T-cell (primary cell): ENCODE data around the gene VAV2. TPM values are rescaled to one million over a fixed set of nuclear protein-coding genes. Genes with fewer than 3 reads are reported as not detected.
A peak's percentile ranks its signal among the peaks of the same experiment; 100 is the strongest.

Experiments used
- ATAC-seq, 4 experiments: fragments of 200-7000 bp in 3 of 4; fragments of 150-1000 bp in 1 of 4; cut with Tn5 transposase; replicated peaks in 1 of 4; 1 replicate in 3 of 4; 2 replicates in 1 of 4; pipeline ENCODE4 v1.10.0; 2021; ENCODE audit warnings: moderate library complexity in 3 of 4, mild to moderate bottlenecking in 2 of 4, moderate number of reproducible peaks in 1 of 4
- CTCF ChIA-PET, 2 donors: fragments of 300-600 bp; sonication (Branson Sonifier 250); formaldehyde crosslinking; loops; one replicate each; lab custom pipeline; 2022; ENCODE audit warnings: antibody characterized with exemption in 2 of 2; lab: Charles Lee
- POLR2A ChIA-PET, 2 donors: fragments of 300-600 bp; sonication (Branson Sonifier 250); formaldehyde crosslinking; loops; one replicate each; lab custom pipeline; 2022; ENCODE audit warnings: antibody characterized with exemption in 2 of 2; lab: Charles Lee
- DNase-seq, 35 experiments: peaks; one replicate each; pipeline versions ENCODE4 v3.0.0 to v3.0.0-alpha.2; 2013 to 2023
- H3K27ac ChIP-seq: one replicate; pipeline ENCODE4 v1.5.1; 2013; ENCODE audit warnings: low read length
- H3K27me3 ChIP-seq, 2 experiments: replicated peaks in 1 of 2; 1 replicate in 1 of 2; 2 replicates in 1 of 2; pipeline versions ENCODE4 v1.6.1 to v1.7.0; 2013; ENCODE audit warnings: low read length in 1 of 2, mixed read lengths in 1 of 2; ENCODE audit not compliant: control insufficient read depth in 2 of 2, insufficient read depth in 2 of 2; ENCODE audit errors: extremely low read depth in 1 of 2
- H3K36me3 ChIP-seq, 2 donors: 1 replicate in 1 of 2; 2 replicates in 1 of 2; pipeline versions ENCODE4 v1.6.1 to v1.7.0; 2013; ENCODE audit warnings: low read length in 1 of 2; ENCODE audit not compliant: control insufficient read depth in 2 of 2, insufficient read depth in 1 of 2; ENCODE audit errors: extremely low read depth in 1 of 2
- H3K4me1 ChIP-seq, 2 experiments: 1 replicate in 1 of 2; 2 replicates in 1 of 2; pipeline versions ENCODE4 v1.6.1 to v1.7.0; 2013; ENCODE audit warnings: low read length in 2 of 2, mixed read lengths in 1 of 2; ENCODE audit not compliant: insufficient read depth in 2 of 2, control insufficient read depth in 1 of 2; ENCODE audit errors: extremely low read depth in 1 of 2
- H3K4me3 ChIP-seq, 2 donors: 1 replicate in 1 of 2; 2 replicates in 1 of 2; pipeline versions ENCODE4 v1.5.1 to v1.7.0; 2013; ENCODE audit warnings: mild to moderate bottlenecking in 2 of 2, low read length in 1 of 2, moderate library complexity in 1 of 2; ENCODE audit not compliant: control insufficient read depth in 1 of 2; ENCODE audit errors: extremely low read depth in 1 of 2
- H3K9me3 ChIP-seq: 2 replicates; pipeline ENCODE4 v1.7.0; 2013
- H3K27ac Mint-ChIP-seq, 2 donors: one replicate each; pipeline ENCODE4 v1.8.0; 2020 to 2021; ENCODE audit warnings: mild to moderate bottlenecking in 2 of 2, mixed read lengths in 2 of 2
- H3K27me3 Mint-ChIP-seq, 2 donors: one replicate each; pipeline ENCODE4 v1.8.0; 2021 to 2022; ENCODE audit warnings: mixed read lengths in 2 of 2
- H3K36me3 Mint-ChIP-seq: one replicate; pipeline ENCODE4 v1.8.0; 2021; ENCODE audit warnings: mixed read lengths
- H3K4me1 Mint-ChIP-seq, 3 donors: one replicate each; pipeline ENCODE4 v1.8.0; 2020 to 2022; ENCODE audit warnings: mixed read lengths in 3 of 3, mild to moderate bottlenecking in 1 of 3
- H3K4me3 Mint-ChIP-seq, 3 donors: one replicate each; pipeline ENCODE4 v1.8.0; 2020 to 2022; ENCODE audit warnings: mild to moderate bottlenecking in 3 of 3, mixed read lengths in 3 of 3, moderate library complexity in 3 of 3
- H3K9me3 Mint-ChIP-seq, 3 donors: one replicate each; pipeline ENCODE4 v1.8.0; 2020 to 2022; ENCODE audit warnings: mixed read lengths in 3 of 3
- WGBS: methylation state at CpG from one replicate; pipeline ENCODE4 v1.1.5; 2013; ENCODE audit warnings: missing lambda C conversion rate; ENCODE audit not compliant: insufficient coverage; 5-methylcytosine and 5-hydroxymethylcytosine counted together
- total RNA-seq, 35 experiments: library from RNA in 6 of 35; stranded (reverse) in 6 of 35; fragments of 120-200 nt in 1 of 35; gene quantifications; one replicate each; pipeline versions ENCODE4 v1.2.1 to v1.2.4 and lab custom pipeline; 2013 to 2026

Gene VAV2
- total RNA-seq, 5 donors from 2014 or later (not counting 1 experiment from before 2014, with no cell fraction given) = 1.2 to 7.5 (median 4.9) TPM

DNA sequence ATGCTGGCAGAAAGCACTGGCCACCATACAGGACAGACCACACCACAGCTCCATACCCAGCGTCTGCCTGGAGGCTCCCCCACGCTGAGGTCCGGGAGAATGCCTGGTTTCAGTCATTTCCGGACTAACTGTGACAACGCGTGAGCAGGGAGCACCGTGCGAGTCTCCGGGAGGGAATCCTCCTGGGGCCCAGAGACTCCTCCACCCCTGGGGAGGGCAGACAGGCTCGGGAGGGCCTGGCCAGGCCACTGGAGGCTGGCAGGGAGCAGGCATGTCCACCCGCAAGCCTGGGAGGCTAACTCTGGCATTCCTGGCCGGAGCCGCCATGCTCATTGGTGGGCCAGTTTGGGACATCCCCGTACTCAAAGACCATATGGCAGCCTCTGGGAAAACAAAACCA, 39.7 kb upstream of the VAV2 start:
- H3K36me3 Mint-ChIP-seq = peaks cover 38% of the 10 kb centered on the region
- CTCF ChIA-PET = interaction anchor here in 1 of 2 donors (0.6 kb wide), 1 partner anchor 41 kb away, joined by 3 read pairs; no protein-coding TSS in a partner anchor

DNA sequence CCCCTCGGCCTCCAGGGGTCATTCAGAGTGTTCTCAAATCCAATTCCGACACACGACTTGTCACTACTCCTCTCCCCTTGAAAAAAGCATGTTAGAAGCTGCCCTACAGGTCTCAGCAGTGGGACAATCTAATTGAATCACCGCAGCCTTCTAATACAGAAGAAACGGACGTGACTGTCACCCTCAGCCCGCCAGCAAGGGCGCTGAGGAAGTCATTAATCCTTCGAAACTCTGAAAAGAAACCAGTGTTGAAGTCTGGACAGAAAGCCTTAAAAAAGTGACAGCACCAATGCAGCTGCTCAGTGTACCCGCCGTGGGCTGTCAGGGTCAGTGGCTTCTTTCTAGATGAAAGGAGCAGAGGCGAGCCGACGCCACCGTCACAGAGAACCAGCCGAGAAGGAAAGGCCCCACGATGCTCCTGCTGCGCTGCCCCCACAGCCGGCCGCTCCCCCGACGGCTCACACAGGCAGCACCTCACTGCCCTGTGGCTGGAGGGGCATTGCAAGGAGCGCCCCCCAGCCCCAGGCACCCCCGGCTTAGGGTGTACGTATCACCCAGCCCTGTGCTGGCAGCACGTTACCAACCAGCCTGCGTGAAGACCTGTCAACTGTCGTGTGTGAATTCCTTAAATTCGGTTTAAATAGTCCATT, 38.8 kb upstream of the VAV2 start:
- Histone ChIP-seq H3K9me3 (no peaks in the 10 kb centered on the region), H3K4me1 (peaks cover 0 to 8% of the 10 kb centered on the region in 2 experiments), H3K27me3 (no peaks in the 10 kb centered on the region), H3K36me3 (peaks cover 19 to 43% of the 10 kb centered on the region in 2 donors), H3K4me3 (no peak overlapping the region), H3K27ac (no peak overlapping the region)
- H3K27ac Mint-ChIP-seq = no peak overlapping the region
- ATAC-seq = no peak
- peaks cover 7 to 18% (median 12%) of the 10 kb centered on the region in 3 donors for H3K4me1 Mint-ChIP-seq
- no peak overlapping the region for H3K4me3 Mint-ChIP-seq
- H3K9me3 Mint-ChIP-seq = no peaks in the 10 kb centered on the region
- DNase-seq = no peak
- 95% methylated on average over 24 of the region's 29 CpGs for WGBS
- ChIA-PET CTCF (interaction anchor here in 1 of 2 donors (0.7 kb wide), 1 partner anchor 261 kb away, joined by 15 read pairs; no protein-coding TSS in a partner anchor), POLR2A (no interaction called here)
- peaks cover 32% of the 10 kb centered on the region for H3K36me3 Mint-ChIP-seq
- H3K27me3 Mint-ChIP-seq = no peaks in the 10 kb centered on the region

More for the DNA sequence above, 39.7 kb upstream of the VAV2 start:
- Histone ChIP-seq H3K4me1 (no peaks in the 10 kb centered on the region), H3K36me3 (peaks cover 21 to 49% of the 10 kb centered on the region in 2 donors), H3K27me3 (no peaks in the 10 kb centered on the region), H3K27ac (no peak overlapping the region), H3K9me3 (no peaks in the 10 kb centered on the region), H3K4me3 (no peak overlapping the region)
- Mint-ChIP-seq H3K27me3 (no peaks in the 10 kb centered on the region), H3K4me1 (peaks cover 4 to 9% (median 7%) of the 10 kb centered on the region in 3 donors), H3K9me3 (no peaks in the 10 kb centered on the region), H3K27ac (no peak overlapping the region), H3K4me3 (no peak overlapping the region)
- ATAC-seq (no peak), DNase-seq (no peak)
- POLR2A ChIA-PET = no interaction called here
- WGBS = 96% methylated on average over 12 of the region's 14 CpGs

DNA sequence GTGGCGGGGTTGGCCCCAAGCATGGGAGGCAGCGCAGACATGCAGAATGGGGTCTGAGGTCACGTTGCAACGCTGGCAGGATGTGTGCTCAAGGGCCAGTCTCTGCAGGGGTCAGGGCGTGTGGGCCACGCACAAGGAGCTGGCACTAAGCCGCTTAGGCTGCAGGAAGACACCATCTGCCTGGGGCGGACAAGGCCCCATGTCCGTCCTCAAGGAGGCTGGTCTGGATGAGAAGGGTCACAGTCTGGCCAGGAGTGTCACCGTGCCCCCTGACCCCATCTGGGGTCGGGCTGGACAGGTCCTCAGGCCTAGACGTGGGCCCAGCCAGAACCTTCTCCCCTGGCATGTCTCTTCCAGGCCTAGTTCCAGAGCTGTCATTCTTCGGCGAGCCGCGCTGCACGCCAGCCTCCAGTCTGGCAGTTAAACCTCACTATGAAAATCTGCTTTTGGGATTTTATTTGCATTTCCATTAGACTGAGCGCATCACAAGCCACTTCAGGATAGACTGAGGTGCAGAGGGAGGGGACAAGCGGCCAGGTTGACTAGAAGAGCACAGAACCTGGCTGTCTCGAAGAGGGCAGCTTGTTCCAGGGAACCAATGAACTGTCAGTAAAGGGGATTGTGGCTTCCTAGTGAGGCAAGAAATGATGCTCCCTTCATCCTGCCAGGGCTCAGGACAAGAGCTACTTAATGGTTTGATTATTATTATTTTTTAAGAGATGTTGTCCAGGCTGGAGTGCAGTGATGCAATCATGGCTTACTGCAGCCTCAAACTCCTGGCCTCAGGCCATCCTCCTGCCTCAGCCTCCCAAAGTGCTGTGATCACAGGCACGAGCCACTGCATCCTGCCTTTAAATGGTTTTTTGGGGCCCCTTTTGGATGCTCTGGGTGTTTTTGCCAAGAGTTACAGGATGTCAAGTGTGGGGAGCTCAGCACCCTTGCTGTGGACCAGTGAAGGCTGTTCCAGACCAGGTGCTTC, 37.4 kb upstream of the VAV2 start:
- Histone ChIP-seq H3K4me1 (peaks cover 0 to 14% of the 10 kb centered on the region in 2 experiments), H3K4me3 (no peak overlapping the region), H3K36me3 (peaks cover 7 to 29% of the 10 kb centered on the region in 2 donors), H3K9me3 (no peaks in the 10 kb centered on the region), H3K27ac (no peak overlapping the region), H3K27me3 (no peaks in the 10 kb centered on the region)
- H3K4me1 Mint-ChIP-seq = peaks cover 11 to 19% (median 13%) of the 10 kb centered on the region in 3 donors
- no peaks in the 10 kb centered on the region for H3K9me3 Mint-ChIP-seq
- no peak overlapping the region for H3K27ac Mint-ChIP-seq
- 87% methylated on average over 17 of the region's 21 CpGs for WGBS
- CTCF ChIA-PET = no interaction called here
- no peak overlapping the region for H3K4me3 Mint-ChIP-seq
- DNase-seq (no peak), ATAC-seq (no peak)
- H3K27me3 Mint-ChIP-seq = no peaks in the 10 kb centered on the region
- H3K36me3 Mint-ChIP-seq = peaks cover 22% of the 10 kb centered on the region
- POLR2A ChIA-PET = no interaction called here

DNA sequence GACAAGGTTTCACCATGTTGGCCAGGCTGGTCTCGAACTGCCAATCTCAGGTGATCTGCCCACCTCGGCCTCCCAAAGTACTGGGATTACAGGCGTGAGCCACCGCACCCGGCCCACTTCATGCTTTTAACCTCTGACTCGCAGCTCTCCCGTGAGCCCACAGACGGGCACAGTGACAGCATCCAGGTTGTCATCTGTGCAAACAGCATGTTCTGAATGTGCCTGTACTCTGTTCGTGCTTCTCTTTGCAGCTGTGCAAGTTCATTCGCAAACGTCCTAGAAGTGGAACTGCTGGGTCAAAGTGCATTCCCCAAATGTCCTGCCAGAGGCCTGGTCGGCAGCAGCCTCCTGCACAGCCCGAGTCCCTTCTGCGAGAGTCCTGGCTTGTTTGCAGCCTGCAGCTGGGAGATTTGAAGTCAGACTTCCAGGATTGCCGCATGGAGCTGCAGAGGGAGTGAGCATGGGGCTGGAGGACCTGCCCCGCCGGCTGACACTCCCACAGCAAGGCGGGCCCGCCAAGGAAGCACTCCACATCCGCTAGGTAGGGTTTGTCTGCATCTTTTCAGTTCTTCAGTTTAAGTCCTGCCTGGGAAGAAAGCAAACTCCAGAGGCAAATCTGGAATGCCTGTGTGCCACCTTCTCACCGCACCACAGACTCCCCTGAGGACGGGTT, 36.6 kb upstream of the VAV2 start:
- Mint-ChIP-seq H3K36me3 (peaks cover 20% of the 10 kb centered on the region), H3K27ac (no peak overlapping the region), H3K4me3 (no peak overlapping the region), H3K27me3 (no peaks in the 10 kb centered on the region), H3K9me3 (no peaks in the 10 kb centered on the region), H3K4me1 (peaks cover 12 to 22% (median 16%) of the 10 kb centered on the region in 3 donors)
- H3K9me3 ChIP-seq = no peaks in the 10 kb centered on the region
- peaks cover 6 to 21% of the 10 kb centered on the region in 2 donors for H3K36me3 ChIP-seq
- no peaks in the 10 kb centered on the region for H3K27me3 ChIP-seq
- 97% methylated on average over 21 of the region's 22 CpGs for WGBS
- no peak for ATAC-seq
- POLR2A ChIA-PET = no interaction called here
- CTCF ChIA-PET = no interaction called here
- H3K27ac ChIP-seq = no peak overlapping the region
- no peak for DNase-seq
- H3K4me3 ChIP-seq = no peak overlapping the region
- peaks cover 0 to 14% of the 10 kb centered on the region in 2 experiments for H3K4me1 ChIP-seq

DNA sequence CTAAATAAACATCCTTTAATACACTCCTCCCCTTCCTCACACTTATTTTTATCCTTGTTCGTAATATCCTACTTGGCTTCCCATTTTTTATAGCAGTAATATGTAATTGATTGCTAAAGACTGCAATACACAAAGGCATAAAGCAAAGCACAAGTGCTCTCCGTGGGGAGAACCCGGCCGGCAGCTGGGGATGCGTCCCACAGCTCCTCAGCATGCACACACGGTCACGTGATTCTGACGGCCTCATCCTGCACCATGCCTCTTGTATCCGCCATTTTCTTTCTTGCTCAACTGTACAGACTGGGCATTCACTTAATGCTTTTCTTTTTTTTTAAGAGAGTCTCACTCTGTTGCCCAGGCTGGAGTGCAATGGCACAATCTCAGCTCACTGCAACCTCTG, 36.0 kb upstream of the VAV2 start:
- Mint-ChIP-seq H3K27ac (peak overlapping the region in 1 of 2 donors; percentile 12), H3K4me3 (peak overlapping the region in 2 of 3 donors; percentile 4 to 44), H3K36me3 (peaks cover 14% of the 10 kb centered on the region), H3K27me3 (no peaks in the 10 kb centered on the region), H3K4me1 (peaks cover 12 to 22% (median 16%) of the 10 kb centered on the region in 3 donors), H3K9me3 (no peaks in the 10 kb centered on the region)
- DNase-seq (no peak), ATAC-seq (no peak)
- ChIA-PET POLR2A (no interaction called here), CTCF (no interaction called here)
- no peak overlapping the region for H3K4me3 ChIP-seq
- H3K27me3 ChIP-seq = no peaks in the 10 kb centered on the region
- WGBS = 98% methylated on average over 8 of the region's 9 CpGs
- peaks cover 0 to 14% of the 10 kb centered on the region in 2 experiments for H3K4me1 ChIP-seq
- H3K9me3 ChIP-seq = no peaks in the 10 kb centered on the region
- H3K36me3 ChIP-seq = peaks cover 6 to 15% of the 10 kb centered on the region in 2 donors
- H3K27ac ChIP-seq = no peak overlapping the region

DNA sequence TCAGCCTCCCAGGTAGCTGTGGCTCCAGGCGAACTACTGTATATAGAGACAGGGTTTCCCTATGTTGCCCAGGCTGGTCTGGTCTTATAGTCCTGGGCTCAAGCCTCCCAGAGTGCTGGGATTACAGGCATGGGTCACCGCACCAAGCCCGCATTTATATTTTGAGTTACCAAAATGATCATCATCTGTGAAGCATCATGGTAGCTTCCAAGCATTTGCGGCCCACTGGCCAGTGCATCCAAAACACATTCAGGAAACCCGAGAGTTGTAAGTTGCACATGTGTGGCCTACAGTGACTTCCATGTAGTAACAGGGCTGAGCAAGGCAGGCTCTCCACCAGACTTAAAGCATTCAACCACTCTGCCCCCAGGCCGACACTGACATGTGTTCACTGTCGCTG, 35.4 kb upstream of the VAV2 start:
- H3K27ac Mint-ChIP-seq = no peak overlapping the region
- peak overlapping the region in 2 of 3 donors; percentile 76 to 78 for H3K4me3 Mint-ChIP-seq
- Histone ChIP-seq H3K27ac (no peak overlapping the region), H3K36me3 (peaks cover 3 to 13% of the 10 kb centered on the region in 2 donors), H3K4me1 (peaks cover 0 to 14% of the 10 kb centered on the region in 2 experiments), H3K4me3 (no peak overlapping the region), H3K27me3 (no peaks in the 10 kb centered on the region), H3K9me3 (no peaks in the 10 kb centered on the region)
- H3K4me1 Mint-ChIP-seq = peaks cover 12 to 22% (median 16%) of the 10 kb centered on the region in 3 donors
- no peak for ATAC-seq
- peaks cover 10% of the 10 kb centered on the region for H3K36me3 Mint-ChIP-seq
- CTCF ChIA-PET = no interaction called here
- 100% methylated on average over 6 of the region's 7 CpGs for WGBS
- POLR2A ChIA-PET = no interaction called here
- no peaks in the 10 kb centered on the region for H3K27me3 Mint-ChIP-seq
- DNase-seq = no peak
- H3K9me3 Mint-ChIP-seq = no peaks in the 10 kb centered on the region
